Effector memory CD4-positive, alpha-beta T cell (primary cell): ENCODE measurements around the gene AGTPBP1.

Experiments used
- DNase-seq, 3 donors: peaks; one replicate each; pipeline ENCODE4 v3.0.0-alpha.2; 2020
- H3K27ac ChIP-seq: 2 replicates; pipeline ENCODE4 v1.7.0; 2013; ENCODE audit warnings: mild to moderate bottlenecking, low read length, moderate library complexity; ENCODE audit not compliant: insufficient read depth, poor library complexity, severe bottlenecking
- H3K27me3 ChIP-seq: replicated peaks from 2 replicates; pipeline ENCODE4 v1.7.0; 2013; ENCODE audit warnings: mild to moderate bottlenecking, low read length; ENCODE audit not compliant: insufficient read depth, control insufficient read depth, poor library complexity, severe bottlenecking
- H3K36me3 ChIP-seq: 2 replicates; pipeline ENCODE4 v1.7.0; 2013; ENCODE audit warnings: mild to moderate bottlenecking, low read length, moderate library complexity; ENCODE audit not compliant: control insufficient read depth, insufficient read depth
- H3K4me1 ChIP-seq: 2 replicates; pipeline ENCODE4 v1.7.0; 2013; ENCODE audit warnings: low read length, mild to moderate bottlenecking; ENCODE audit not compliant: control insufficient read depth, insufficient read depth, poor library complexity, severe bottlenecking
- H3K4me3 ChIP-seq: 2 replicates; pipeline ENCODE4 v1.7.0; 2013; ENCODE audit warnings: low read length, low read depth, mild to moderate bottlenecking; ENCODE audit not compliant: insufficient read depth, poor library complexity, severe bottlenecking
- H3K9me3 ChIP-seq: 2 replicates; pipeline ENCODE4 v1.7.0; 2013; ENCODE audit warnings: mild to moderate bottlenecking, low read length, moderate library complexity; ENCODE audit not compliant: control insufficient read depth

The AGTPBP1 gene

DNA sequence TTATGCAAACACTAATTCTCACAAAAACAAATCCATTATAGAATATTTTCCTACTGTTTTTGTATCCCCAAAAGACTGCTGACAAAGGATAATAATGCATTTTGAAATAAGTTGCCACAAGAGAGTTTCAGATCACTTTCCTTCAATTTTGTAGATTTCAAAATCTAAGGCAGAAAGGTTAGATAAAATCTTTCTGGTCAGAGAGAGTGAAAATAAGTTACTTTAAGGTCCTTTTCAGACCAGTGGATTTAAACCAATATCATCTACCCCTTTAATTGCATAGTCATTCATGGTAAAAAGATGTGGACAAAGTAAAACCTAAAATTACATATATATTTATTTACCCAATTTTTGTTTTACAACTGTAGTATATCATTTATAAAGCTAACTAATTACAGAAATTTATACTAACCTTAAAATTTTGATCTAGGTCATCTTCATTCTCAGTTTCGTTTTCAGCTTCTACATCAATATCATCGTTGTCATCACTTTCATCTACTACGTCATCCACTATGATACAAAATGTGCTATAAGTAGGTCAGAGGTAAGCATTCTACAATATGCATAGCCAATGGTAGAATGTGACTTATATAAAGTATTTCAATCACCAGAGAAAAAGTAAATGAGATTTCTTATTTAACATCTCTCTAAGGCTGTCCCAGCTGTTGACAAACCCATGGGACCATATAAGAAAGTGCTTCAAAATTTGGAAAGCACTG, 95.7 kb downstream of the AGTPBP1 start:
- no peak for DNase-seq
- H3K27ac ChIP-seq, result no peak overlapping the region
- peaks cover 6% of the 10 kb centered on the region for H3K36me3 ChIP-seq
- no peaks in the 10 kb centered on the region for H3K4me1 ChIP-seq
- H3K4me3 ChIP-seq, result no peak overlapping the region
- no peaks in the 10 kb centered on the region for H3K27me3 ChIP-seq
- no peaks in the 10 kb centered on the region for H3K9me3 ChIP-seq

GRCh38 chr9:85640425-85640824, 101.3 kb downstream of the AGTPBP1 start:
- Histone ChIP-seq H3K27me3 (no peaks in the 10 kb centered on the region), H3K9me3 (no peaks in the 10 kb centered on the region), H3K4me3 (no peak overlapping the region), H3K27ac (no peak overlapping the region), H3K36me3 (peaks cover 3% of the 10 kb centered on the region), H3K4me1 (no peaks in the 10 kb centered on the region)
- DNase-seq, result no peak

GRCh38 chr9:85639675-85640186, 102.0 kb downstream of the AGTPBP1 start:
- Histone ChIP-seq H3K4me1 (no peaks in the 10 kb centered on the region), H3K9me3 (no peaks in the 10 kb centered on the region), H3K4me3 (no peak overlapping the region), H3K36me3 (peaks cover 3% of the 10 kb centered on the region), H3K27me3 (no peaks in the 10 kb centered on the region), H3K27ac (no peak overlapping the region)
- DNase-seq, result no peak

GRCh38 chr9:85631809-85632208, 109.9 kb downstream of the AGTPBP1 start:
- no peaks in the 10 kb centered on the region for H3K9me3 ChIP-seq
- H3K36me3 ChIP-seq, result peaks cover 14% of the 10 kb centered on the region
- no peaks in the 10 kb centered on the region for H3K27me3 ChIP-seq
- no peak overlapping the region for H3K4me3 ChIP-seq
- H3K4me1 ChIP-seq, result no peaks in the 10 kb centered on the region
- no peak overlapping the region for H3K27ac ChIP-seq
- DNase-seq, result no peak

- Histone ChIP-seq H3K4me3 (no peak overlapping the region), H3K36me3 (peaks cover 14% of the 10 kb centered on the region), H3K27me3 (no peaks in the 10 kb centered on the region), H3K27ac (no peak overlapping the region), H3K9me3 (no peaks in the 10 kb centered on the region), H3K4me1 (no peaks in the 10 kb centered on the region)
- DNase-seq, result no peak
Measured at GRCh38 chr9:85630676-85631075, 111.1 kb downstream of the AGTPBP1 start.

GRCh38 chr9:85617141-85617670, 124.5 kb downstream of the AGTPBP1 start:
- H3K27ac ChIP-seq, result no peak overlapping the region
- peaks cover 6% of the 10 kb centered on the region for H3K36me3 ChIP-seq
- no peaks in the 10 kb centered on the region for H3K9me3 ChIP-seq
- no peaks in the 10 kb centered on the region for H3K4me1 ChIP-seq
- no peak for DNase-seq
- H3K4me3 ChIP-seq, result no peak overlapping the region
- H3K27me3 ChIP-seq, result no peaks in the 10 kb centered on the region

DNA sequence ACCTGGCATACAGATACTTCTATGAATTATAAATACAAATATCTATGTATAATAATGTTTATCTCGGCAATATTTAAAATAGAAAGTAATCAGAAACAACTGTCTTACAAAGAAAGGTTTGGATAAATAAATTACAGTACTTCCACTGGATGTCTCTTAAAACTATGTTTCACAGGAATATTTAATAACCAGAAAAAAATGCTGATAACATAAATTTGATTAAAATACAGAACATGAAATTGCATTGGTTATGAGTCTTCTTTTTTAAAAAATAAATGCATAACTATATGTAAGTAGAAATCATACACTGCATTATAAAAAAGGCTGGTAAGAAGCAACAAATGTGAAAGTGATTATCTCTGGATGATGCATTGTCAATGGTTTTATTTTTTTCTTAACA, 126.0 kb downstream of the AGTPBP1 start:
- Histone ChIP-seq H3K4me3 (no peak overlapping the region), H3K4me1 (no peaks in the 10 kb centered on the region), H3K27ac (no peak overlapping the region), H3K36me3 (peaks cover 6% of the 10 kb centered on the region), H3K27me3 (no peaks in the 10 kb centered on the region), H3K9me3 (no peaks in the 10 kb centered on the region)
- no peak for DNase-seq

DNA sequence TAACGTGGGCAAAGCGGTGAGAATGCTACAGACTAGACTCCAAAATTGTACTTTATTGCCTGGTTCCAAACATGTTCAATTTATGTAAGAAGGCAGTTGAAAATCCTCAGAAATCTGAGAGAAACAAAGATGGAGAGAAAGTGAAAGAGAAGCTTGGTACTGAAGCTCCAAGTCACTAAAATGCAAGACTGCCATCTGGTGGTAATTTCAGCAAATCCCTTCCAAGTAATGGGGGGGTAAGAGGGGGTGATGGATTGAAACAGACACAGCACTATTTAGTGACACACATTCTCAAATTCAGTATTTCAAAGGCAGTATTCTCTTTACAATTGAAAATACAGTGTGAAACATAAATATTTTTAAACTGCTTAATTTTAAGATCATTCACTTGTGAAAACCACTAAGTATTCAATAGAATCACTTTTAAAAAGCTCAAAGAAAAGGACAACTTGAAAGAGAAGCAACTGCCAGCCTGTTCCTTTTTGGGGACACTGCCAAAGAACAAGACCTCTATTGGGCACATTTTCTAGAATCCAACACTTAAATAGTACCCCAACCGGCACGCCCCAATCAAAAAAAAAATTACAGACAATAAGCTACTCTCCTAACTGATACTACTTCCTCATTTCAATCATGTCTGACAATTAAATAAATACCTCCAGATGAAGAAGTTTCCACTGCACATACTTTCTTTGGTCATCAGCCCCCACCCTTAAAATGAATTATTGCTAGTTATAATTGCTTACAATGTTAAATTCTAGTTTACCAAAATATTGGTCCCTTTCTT, 131.5 kb downstream of the AGTPBP1 start:
- Histone ChIP-seq H3K27ac (no peak overlapping the region), H3K36me3 (peaks cover 3% of the 10 kb centered on the region), H3K4me3 (no peak overlapping the region), H3K9me3 (no peaks in the 10 kb centered on the region), H3K4me1 (no peaks in the 10 kb centered on the region), H3K27me3 (no peaks in the 10 kb centered on the region)
- DNase-seq, result peak in 1 of 3 donors; percentile 26

- Histone ChIP-seq H3K36me3 (no peaks in the 10 kb centered on the region), H3K9me3 (no peaks in the 10 kb centered on the region)
- no peak for DNase-seq
Measured at GRCh38 chr9:85605905-85606304, 135.8 kb downstream of the AGTPBP1 start.

GRCh38 chr9:85603936-85604335, 137.8 kb downstream of the AGTPBP1 start:
- Histone ChIP-seq H3K27me3 (no peaks in the 10 kb centered on the region), H3K9me3 (no peaks in the 10 kb centered on the region), H3K4me3 (no peak overlapping the region), H3K4me1 (no peaks in the 10 kb centered on the region), H3K27ac (no peak overlapping the region), H3K36me3 (no peaks in the 10 kb centered on the region)
- no peak for DNase-seq

More at GRCh38 chr9:85605905-85606304, 135.8 kb downstream of the AGTPBP1 start:
- H3K27ac ChIP-seq, result no peak overlapping the region
- H3K27me3 ChIP-seq, result no peaks in the 10 kb centered on the region
- H3K4me3 ChIP-seq, result no peak overlapping the region
- H3K4me1 ChIP-seq, result no peaks in the 10 kb centered on the region
